Measurements from ENCODE around the gene CMIP. TPM values are rescaled to one million over a fixed set of nuclear protein-coding genes. Genes with fewer than 3 reads are reported as not detected.

CMIP gene
- polyA plus RNA-seq, 1 experiment: 4.9 TPM

DNA sequence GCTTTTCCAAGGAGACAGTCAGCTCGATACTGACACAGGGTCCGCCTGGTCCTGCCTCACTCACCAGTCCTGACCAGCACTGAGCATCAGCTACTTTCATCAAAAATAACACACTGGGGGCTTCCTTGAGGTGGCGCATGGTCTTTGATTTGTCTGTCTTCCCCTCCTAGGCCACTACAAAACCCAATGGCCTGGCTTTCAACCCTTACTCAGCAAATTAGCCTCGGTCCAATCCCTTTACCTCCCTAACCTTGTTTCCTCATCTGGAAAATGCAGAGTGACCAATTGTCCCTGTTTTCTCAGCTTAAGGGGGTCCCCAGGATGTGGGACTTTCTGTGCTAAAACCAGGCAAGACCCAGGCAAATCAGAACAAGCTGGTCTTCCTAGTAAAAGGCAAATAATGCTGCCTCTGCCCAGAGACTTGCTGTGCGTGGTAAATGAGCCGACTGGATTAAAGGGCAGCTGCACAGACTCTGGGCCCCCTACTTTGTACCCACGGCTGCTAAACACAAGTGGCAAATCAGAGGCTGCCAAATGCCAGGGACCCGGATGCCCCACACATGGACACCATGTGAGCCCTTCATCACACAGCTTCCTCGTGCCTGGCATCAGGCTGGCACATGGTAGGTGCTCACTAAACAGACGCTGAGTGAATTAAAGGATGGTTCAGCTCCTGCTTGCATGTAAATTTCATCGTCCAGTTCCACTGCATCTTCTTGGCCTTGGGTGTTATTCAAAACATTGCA is 31.2 kb upstream of the CMIP start:
- H3K4me3 ChIP-seq (ENCODE audit: low read depth, low read length): no peak overlapping the region
- CTCF ChIA-PET: interaction anchor here (1.4 to 1.7 kb wide), 3 partner anchors 8 to 15 kb away, joined by 3 to 7 read pairs (median 4); no protein-coding TSS in a partner anchor
- POLR2A ChIA-PET: interaction anchor here (0.5 kb wide), 1 partner anchor 11 kb away, joined by 3 read pairs; no protein-coding TSS in a partner anchor
- no peaks in the 10 kb centered on the region for H3K36me3 ChIP-seq (ENCODE audit: control insufficient read depth, insufficient read depth, low read length)
- DNase-seq (ENCODE audit: low read depth): no peak
- H3K27me3 ChIP-seq (ENCODE audit: control insufficient read depth, insufficient read depth, low read length): peaks cover 1% of the 10 kb centered on the region; the same call in 1 of the 2 replicates
- TF ChIP-seq, protein P1, sequence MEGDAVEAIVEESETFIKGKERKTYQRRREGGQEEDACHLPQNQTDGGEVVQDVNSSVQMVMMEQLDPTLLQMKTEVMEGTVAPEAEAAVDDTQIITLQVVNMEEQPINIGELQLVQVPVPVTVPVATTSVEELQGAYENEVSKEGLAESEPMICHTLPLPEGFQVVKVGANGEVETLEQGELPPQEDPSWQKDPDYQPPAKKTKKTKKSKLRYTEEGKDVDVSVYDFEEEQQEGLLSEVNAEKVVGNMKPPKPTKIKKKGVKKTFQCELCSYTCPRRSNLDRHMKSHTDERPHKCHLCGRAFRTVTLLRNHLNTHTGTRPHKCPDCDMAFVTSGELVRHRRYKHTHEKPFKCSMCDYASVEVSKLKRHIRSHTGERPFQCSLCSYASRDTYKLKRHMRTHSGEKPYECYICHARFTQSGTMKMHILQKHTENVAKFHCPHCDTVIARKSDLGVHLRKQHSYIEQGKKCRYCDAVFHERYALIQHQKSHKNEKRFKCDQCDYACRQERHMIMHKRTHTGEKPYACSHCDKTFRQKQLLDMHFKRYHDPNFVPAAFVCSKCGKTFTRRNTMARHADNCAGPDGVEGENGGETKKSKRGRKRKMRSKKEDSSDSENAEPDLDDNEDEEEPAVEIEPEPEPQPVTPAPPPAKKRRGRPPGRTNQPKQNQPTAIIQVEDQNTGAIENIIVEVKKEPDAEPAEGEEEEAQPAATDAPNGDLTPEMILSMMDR (IDR thresholded peaks at IDR 0.05; ENCODE audit: insufficient read depth, low read depth, low read length): no peak

DNA sequence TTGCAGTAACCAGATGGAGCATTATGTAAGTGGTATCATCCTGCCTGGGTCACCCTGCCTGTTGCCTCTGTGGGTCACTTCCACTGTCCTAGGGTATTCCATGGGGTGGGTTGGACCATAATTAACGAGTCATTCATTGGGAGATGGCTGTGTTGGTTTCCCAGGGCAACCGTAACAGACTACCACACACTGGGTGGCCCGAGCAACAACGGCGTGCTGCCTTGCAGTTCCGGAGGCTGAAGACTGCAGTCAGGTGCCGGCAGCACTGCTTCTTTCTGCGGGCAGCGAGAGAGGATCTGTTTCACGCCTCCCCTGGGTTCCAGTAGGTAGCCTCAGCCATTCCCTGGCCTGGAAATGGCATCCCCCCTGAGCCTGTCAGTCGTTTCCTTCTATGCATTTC is 28.9 kb upstream of the CMIP start:
- DNase-seq (ENCODE audit: low read depth): no peak
- TF ChIP-seq, protein P1 (IDR thresholded peaks at IDR 0.05; ENCODE audit: insufficient read depth, low read depth, low read length): no peak
- Histone ChIP-seq H3K27me3 (ENCODE audit: control insufficient read depth, insufficient read depth, low read length) (peaks cover 1% of the 10 kb centered on the region; the same call in 1 of the 2 replicates), H3K36me3 (ENCODE audit: control insufficient read depth, insufficient read depth, low read length) (no peaks in the 10 kb centered on the region), H3K4me3 (ENCODE audit: low read depth, low read length) (no peak overlapping the region)
- CTCF ChIA-PET: interaction anchor here (0.7 kb wide), 1 partner anchor 307 kb away, joined by 3 read pairs; no protein-coding TSS in a partner anchor
- POLR2A ChIA-PET: no interaction called here

DNA sequence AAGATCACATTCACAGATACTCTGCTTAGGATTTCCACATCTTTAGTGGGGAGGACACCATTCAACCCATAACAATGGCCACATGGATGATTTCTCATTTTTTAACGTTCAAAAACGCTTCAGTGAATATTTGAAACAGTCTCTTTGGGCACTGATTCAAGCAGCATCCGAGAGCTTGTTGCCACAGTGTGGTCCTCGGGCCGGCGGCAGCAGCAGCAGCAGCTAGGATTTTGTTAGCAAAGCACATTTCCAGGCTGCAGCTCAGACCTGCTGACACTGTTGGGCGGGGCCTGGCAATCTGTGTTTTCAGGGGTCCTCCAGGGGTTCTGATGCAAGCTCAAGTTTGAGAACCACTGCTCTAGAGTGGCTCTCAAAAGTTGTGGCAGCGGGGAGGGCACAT is 27.9 kb upstream of the CMIP start:
- no peak overlapping the region for H3K4me3 ChIP-seq (ENCODE audit: low read depth, low read length)
- no peak for DNase-seq (ENCODE audit: low read depth)
- no peaks in the 10 kb centered on the region for H3K36me3 ChIP-seq (ENCODE audit: control insufficient read depth, insufficient read depth, low read length)
- peaks cover 1% of the 10 kb centered on the region; the same call in 1 of the 2 replicates for H3K27me3 ChIP-seq (ENCODE audit: control insufficient read depth, insufficient read depth, low read length)
- CTCF ChIA-PET: interaction anchor here (1.0 kb wide), 1 partner anchor 37 kb away, joined by 3 read pairs; no protein-coding TSS in a partner anchor
- POLR2A ChIA-PET: no interaction called here
- TF ChIP-seq, protein P1 (IDR thresholded peaks at IDR 0.05; ENCODE audit: insufficient read depth, low read depth, low read length): no peak

DNA sequence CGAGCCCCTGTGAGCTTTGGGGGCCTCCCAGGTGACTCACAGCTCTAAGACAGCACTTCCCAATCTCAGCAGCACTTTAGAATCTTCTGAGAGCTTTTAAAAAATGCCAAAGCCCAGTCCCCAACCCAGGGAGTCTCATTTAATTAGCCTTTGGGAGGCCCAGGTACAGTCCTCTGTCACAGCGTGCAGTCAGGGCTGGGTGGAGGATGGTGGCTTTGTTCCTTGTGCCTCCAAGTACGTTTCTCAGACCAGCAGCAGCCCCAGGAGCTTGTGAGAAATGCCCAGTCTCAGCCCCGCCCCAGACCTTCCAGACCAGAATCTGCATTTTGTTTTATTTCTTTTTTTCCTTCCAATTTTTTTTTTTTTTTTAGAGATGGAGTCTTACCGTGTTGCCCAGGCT is 27.4 kb upstream of the CMIP start:
- no peak for DNase-seq (ENCODE audit: low read depth)
- ChIA-PET POLR2A (no interaction called here), CTCF (interaction anchor here (1.0 kb wide), 1 partner anchor 38 kb away, joined by 3 read pairs; no protein-coding TSS in a partner anchor)
- TF ChIP-seq, protein P1 (IDR thresholded peaks at IDR 0.05; ENCODE audit: insufficient read depth, low read depth, low read length): no peak
- no peaks in the 10 kb centered on the region for H3K36me3 ChIP-seq (ENCODE audit: control insufficient read depth, insufficient read depth, low read length)
- peaks cover 1% of the 10 kb centered on the region; the same call in 1 of the 2 replicates for H3K27me3 ChIP-seq (ENCODE audit: control insufficient read depth, insufficient read depth, low read length)
- no peak overlapping the region for H3K4me3 ChIP-seq (ENCODE audit: low read depth, low read length)

DNA sequence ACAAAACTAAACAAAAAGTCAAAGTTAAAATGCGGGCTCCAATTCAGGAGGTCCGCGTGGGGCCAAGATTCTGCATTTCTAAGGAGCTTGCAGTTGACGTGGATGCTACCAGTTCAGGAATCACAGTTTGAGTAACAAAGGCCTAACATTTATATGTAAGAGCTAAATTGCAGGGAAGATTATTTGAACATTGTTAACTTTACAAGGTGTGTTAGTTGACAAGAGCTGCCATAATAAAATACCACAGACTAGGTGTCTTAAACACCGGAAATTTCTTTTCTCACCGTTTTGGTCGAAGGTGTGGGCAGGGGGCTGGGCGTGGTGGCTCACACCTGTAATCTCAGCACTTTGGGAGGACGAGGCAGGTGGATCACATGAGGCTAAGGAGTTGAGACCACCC is 24.8 kb upstream of the CMIP start:
- TF ChIP-seq, protein P1 (IDR thresholded peaks at IDR 0.05; ENCODE audit: insufficient read depth, low read depth, low read length): no peak
- H3K27me3 ChIP-seq (ENCODE audit: control insufficient read depth, insufficient read depth, low read length): no peaks in the 10 kb centered on the region
- CTCF ChIA-PET: interaction anchor here (1.9 kb wide), 1 partner anchor 9 kb away, joined by 8 read pairs; no protein-coding TSS in a partner anchor
- no peak overlapping the region for H3K4me3 ChIP-seq (ENCODE audit: low read depth, low read length)
- H3K36me3 ChIP-seq (ENCODE audit: control insufficient read depth, insufficient read depth, low read length): no peaks in the 10 kb centered on the region
- no peak for DNase-seq (ENCODE audit: low read depth)
- POLR2A ChIA-PET: no interaction called here
